ENCODE measurements around the gene IMMP2L.

- TF ChIP-seq ZFP36 (IDR thresholded peaks at IDR 0.05; ENCODE audit: borderline replicate concordance, partially characterized antibody) (no peak), CTCF (IDR thresholded peaks at IDR 0.05) (no peak), USF2 (IDR thresholded peaks at IDR 0.05) (no peak)
- TF ChIP-seq, protein P1, sequence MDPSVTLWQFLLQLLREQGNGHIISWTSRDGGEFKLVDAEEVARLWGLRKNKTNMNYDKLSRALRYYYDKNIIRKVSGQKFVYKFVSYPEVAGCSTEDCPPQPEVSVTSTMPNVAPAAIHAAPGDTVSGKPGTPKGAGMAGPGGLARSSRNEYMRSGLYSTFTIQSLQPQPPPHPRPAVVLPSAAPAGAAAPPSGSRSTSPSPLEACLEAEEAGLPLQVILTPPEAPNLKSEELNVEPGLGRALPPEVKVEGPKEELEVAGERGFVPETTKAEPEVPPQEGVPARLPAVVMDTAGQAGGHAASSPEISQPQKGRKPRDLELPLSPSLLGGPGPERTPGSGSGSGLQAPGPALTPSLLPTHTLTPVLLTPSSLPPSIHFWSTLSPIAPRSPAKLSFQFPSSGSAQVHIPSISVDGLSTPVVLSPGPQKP (IDR thresholded peaks at IDR 0.05; ENCODE audit: low read depth, low read length): no peak
Observed at GRCh38 chr7:110880971-110881370, 681.3 kb downstream of the IMMP2L start.

Data from A549 (cell line).